Fibroblast of skin of left biceps (primary cell): ENCODE measurements around the gene IPO13.

Experiments used
- DNase-seq, 2 experiments: peaks; one replicate each; pipeline ENCODE4 v3.0.0-alpha.2; 2013; ENCODE audit warnings: low read depth in 2 of 2

Gene IPO13

DNA sequence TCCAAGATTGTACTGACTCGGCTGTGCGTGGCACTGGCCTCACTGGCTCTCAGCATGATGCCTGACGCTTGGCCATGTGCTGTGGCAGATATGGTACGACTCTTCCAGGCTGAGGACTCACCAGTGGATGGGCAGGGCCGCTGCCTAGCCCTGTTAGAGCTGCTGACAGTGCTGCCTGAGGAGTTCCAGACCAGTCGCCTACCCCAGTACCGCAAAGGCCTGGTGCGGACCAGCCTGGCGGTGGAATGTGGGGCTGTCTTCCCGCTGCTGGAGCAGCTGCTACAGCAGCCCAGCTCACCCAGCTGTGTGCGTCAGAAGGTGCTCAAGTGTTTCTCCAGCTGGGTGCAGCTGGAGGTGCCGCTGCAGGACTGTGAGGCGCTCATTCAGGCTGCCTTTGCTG is 2.9 kb downstream of the IPO13 start:
- DNase-seq, result no peak

DNA sequence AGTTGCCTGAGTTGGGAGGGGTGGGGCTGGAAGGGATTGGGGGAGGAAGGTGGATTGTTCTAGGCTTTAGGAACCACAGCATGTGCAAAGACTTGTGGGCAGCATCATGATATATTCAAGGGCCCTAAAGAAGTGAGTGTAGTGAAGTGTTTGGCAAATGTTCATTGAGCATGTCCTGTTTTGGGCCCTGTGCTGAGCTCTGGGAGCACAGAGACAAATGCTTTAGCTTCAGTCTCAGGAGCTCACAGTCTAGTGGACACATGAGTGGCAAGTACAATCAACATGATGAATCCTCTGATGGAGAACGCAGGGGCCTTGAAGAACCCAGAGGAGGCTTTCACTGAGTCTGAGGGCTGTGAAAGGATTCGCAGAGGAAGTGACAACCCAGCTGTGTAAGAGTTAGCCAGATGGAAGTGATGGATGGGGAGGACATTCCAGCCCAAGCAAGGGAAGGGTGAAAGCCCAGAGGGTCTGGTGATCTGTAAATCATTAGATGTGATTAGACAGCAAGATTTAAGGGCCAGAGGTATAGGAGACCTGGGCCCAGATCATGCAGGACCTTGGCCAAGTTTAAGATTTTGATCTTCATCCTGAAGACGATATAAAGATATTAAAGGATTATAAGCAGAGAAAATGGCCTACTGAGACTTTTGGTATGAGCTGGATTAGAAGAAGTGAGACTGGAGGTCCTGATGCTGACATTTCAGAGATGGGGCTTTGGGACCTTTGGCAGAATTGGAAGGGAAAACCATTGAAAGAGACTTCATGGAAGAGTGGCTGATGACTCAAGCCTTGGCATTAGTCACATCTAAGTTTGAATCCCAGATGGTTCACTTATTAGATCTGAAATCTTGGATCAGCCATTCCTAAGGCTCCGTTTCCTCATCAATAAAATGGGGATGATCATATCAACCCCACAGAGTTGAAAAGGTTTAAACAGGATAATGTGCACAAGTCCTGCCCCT is 4.6 kb downstream of the IPO13 start:
- no peak for DNase-seq

DNA sequence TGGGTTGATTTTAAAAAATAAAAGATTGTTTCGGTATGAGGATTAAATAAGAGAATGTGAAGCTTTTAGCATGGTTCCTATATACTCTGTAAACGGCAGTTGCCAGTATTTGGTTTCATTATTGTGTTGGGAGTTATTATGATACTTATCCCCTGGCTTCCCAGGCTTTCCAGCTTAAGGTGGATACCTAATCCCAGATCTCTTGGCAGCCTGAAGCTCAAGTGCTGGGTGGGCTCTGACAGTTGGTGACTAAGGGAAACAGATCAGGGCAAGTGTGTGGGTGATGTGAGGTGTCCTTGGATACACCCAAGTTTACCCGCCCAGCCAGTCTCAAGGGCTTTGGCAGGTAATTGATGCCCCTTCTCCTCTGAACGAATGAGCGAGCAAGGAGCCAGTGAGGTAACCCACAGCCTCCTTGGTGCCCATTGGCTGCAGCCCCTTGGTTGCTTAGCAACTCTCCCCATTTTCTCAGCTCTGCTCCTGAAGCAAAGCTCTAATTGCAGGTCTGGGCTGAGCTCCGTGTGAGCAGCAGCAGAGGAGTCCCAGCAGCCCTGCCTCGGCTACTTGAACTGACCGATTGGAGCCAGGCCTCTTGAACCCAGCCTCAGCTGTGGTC is 6.1 kb downstream of the IPO13 start:
- no peak for DNase-seq

DNA sequence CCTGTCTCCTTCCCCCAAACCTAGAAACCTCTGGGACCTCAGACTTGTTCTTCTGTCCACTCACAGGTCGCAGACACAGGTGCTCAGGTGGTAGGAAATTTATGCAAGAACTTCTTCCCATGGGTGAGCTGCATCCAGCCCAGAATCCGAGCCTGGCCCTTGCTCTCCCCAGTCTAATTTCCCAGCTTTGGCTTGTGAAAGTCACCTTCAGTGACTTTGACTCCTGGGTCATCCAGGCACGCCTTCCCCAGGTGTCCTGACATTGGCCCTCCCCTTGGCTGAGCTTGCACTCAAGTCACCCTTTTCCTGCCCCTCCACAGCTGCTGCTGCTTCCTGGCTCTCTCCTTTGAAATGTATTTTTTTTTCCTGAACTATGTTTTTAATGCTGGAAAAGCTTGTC is 6.6 kb downstream of the IPO13 start:
- DNase-seq, result no peak

- DNase-seq, result no peak
Observed at GRCh38 chr1:43954036-43954435, 7.3 kb downstream of the IPO13 start.

DNA sequence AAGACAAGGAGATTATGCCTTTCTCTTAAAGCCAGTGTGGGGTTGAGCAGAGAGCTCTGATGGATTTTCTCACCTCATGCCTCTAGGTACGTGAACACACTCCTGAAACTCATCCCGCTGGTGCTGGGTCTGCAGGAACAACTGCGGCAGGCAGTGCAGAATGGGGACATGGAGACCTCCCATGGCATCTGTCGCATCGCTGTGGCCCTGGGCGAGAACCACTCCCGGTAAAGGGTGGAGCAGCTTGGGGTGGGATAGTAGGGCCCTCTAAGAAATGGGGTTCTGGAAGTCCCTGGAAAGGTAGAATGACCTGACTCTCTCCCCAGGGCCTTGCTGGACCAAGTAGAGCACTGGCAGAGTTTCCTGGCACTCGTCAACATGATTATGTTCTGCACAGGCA is 9.5 kb downstream of the IPO13 start:
- no peak for DNase-seq

- DNase-seq, result no peak
Observed at GRCh38 chr1:43957407-43958040, 10.8 kb downstream of the IPO13 start.

GRCh38 chr1:43958351-43959255 is 11.9 kb downstream of the IPO13 start:
- DNase-seq, result no peak

GRCh38 chr1:43960798-43961197 is 14.0 kb downstream of the IPO13 start:
- DNase-seq, result no peak

- no peak for DNase-seq
Observed at GRCh38 chr1:43961692-43962091, 14.9 kb downstream of the IPO13 start.

DNA sequence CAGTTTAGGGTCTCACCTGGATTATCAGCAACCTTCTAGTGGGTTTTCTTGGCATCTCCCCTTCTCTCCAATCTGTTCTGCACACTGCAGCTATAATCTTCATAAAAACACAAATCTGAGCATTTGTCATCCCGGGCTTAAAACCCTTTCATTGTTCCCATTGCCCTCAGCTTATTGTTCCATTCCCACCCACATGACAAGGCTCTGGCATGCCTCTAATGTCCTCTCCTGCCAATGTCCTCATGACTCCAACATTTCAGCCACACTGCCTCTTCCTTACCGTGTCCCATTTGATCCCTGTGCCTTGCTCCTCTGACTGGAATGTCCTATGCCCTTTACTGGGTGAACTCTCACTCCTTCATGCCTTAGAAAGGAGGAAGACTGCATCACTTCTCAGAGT is 15.6 kb downstream of the IPO13 start:
- no peak for DNase-seq

DNA sequence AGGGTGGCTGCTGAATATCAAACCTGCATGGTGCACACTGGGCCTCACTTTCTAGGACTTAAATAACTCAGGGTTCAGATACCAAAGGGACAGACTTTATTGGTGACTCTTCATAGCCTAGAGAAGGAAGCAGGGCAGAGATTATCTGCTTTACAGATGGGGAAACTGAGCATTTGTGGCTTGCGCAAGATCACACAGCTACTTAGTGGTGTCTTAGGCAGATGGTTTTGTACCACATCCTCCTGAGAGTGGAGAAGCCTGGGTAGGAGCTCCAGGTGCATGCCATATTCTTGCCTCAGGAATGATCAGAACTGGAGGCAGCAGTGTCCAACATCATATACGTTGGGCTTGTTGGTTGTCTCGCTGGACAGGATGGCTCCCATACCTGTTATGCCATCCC is 16.3 kb downstream of the IPO13 start:
- DNase-seq, result no peak

- no peak for DNase-seq
Observed at GRCh38 chr1:43963890-43964289, 17.1 kb downstream of the IPO13 start.

DNA sequence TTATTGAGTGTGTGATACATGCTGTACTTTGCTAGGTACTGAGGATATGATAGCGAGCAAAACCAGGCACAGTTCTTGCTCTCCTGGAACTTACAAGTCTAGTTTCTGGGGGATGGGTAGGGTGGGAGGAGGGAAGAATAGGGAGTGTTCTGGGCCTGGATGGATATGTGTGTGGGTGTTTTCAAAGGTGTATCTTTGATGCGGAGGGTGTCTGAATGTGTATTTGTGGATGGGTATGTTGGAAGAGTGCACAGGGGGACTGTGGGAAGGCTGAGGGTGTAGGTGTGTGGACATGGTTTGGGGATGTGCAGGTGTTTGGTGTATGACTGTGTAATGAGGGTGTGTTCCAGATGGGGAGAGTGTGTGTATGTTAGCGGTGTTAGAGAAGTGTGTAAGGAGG is 18.6 kb downstream of the IPO13 start:
- no peak for DNase-seq

DNA sequence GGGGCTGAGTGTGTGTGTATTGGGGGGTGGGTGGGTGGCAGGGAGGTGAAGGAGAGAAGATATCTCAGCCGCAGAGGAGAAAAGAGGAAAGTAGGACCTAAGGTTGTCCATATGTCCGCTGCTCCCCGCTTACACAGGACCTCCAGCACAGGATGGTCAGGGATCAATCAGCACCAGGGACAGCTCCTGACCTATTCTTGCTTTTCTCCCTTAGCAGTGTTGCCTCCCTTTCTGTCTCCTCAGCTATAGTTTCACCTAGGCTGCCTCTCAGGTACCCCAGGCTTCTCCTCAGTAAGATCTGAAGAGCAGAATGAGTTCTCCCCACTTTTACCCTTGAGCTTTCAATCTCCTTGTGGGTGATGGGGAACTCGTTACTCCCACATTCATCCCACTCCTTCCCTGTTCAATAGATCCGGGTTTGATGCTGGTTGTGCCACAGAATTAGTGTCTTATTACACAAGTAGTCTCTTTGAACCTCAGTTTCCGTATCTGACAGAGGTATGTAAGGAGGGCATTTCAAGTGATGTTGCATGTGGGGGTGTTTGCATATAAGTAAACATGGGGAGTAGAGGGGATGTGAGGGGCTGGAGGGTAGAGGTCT is 21.7 kb downstream of the IPO13 start:
- DNase-seq, result no peak

GRCh38 chr1:43969416-43969745 is 22.6 kb downstream of the IPO13 start:
- DNase-seq, result no peak

GRCh38 chr1:43969746-43970466 is 23.2 kb downstream of the IPO13 start, which contains the start of gene DPH2:
TSS of gene DPH2 (plus strand) at chr1:43970010. CDS start at chr1:43970176, 166 bp downstream.
- DNase-seq, result peak; percentile 87 to 89

DNA sequence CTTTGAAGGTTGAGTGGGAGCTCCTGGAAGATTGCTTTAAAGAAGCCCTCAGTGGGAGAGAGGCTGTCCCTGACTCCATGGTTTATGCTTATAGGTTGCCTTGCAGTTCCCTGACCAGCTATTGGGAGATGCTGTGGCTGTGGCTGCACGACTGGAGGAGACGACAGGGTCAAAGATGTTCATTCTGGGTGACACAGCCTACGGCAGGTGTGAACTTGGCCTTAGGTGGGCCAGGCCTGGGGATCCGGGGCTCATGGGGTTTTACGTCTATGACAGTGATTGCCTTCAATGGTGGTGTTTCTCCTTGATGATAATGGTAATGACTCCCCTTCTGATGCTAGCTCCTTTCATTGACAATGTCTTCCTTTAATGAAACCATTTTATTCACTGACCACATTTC is 23.8 kb downstream of the IPO13 start:
- no peak for DNase-seq

- no peak for DNase-seq
Observed at GRCh38 chr1:43970911-43971310, 24.2 kb downstream of the IPO13 start.

DNA sequence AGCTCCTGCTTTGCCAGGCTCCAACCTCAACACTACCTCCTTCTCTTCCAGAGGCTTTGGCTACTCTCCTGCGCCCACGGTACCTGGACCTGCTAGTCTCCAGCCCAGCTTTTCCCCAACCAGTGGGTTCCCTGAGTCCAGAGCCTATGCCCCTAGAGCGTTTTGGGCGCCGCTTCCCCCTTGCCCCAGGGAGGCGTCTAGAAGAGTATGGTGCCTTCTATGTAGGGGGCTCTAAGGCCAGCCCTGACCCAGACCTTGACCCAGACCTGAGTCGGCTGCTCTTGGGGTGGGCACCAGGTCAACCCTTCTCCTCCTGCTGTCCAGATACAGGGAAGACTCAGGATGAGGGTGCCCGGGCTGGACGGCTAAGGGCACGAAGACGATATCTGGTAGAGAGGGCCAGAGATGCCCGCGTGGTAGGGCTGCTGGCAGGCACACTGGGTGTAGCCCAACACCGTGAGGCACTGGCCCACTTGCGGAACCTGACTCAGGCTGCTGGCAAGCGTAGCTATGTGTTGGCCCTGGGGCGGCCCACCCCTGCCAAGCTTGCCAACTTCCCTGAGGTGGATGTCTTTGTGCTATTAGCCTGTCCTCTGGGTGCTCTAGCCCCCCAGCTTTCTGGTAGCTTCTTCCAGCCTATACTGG is 24.7 kb downstream of the IPO13 start:
- DNase-seq, result no peak
